Activated CD8-positive, alpha-beta memory T cell treated with anti-CD3 and anti-CD28 coated beads, Interleukin-2, amount 50 U/mL, for 24 hours (primary cell): Measurements from ENCODE around the gene C18orf32.
"Not testable (repeated sequence)": the region's sequence is repeated elsewhere in the genome, so short reads cannot be mapped to it uniquely, and the experiment has no call there.

Source experiments
- DNase-seq: peaks from one replicate; pipeline ENCODE4 v3.0.0-alpha.2; 2020; ENCODE audit errors: extremely low read depth

C18orf32 gene

GRCh38 chr18:49500201-49500921, 13.3 kb upstream of the C18orf32 start:
- no peak for DNase-seq

GRCh38 chr18:49499046-49499637, 12.1 kb upstream of the C18orf32 start:
- DNase-seq = no peak

- DNase-seq = no peak
These were observed 8.4 kb upstream of the C18orf32 start for GRCh38 chr18:49495480-49495879.

GRCh38 chr18:49495076-49495475, 8.0 kb upstream of the C18orf32 start:
- no peak for DNase-seq

- DNase-seq = no peak
These were observed 7.6 kb upstream of the C18orf32 start for GRCh38 chr18:49494660-49495059.

GRCh38 chr18:49492694-49493033, 5.6 kb upstream of the C18orf32 start:
- DNase-seq = no peak

- DNase-seq = peak; percentile 66
These were observed 5.0 kb upstream of the C18orf32 start, which contains the start of gene RPL17 for GRCh38 chr18:49491857-49492693. RPL17 (minus strand) TSS chr18:49492465.

GRCh38 chr18:49491534-49491856, 4.5 kb upstream of the C18orf32 start:
- no peak for DNase-seq

- DNase-seq = no peak
These were observed 3.3 kb upstream of the C18orf32 start for GRCh38 chr18:49490246-49490762.

GRCh38 chr18:49487711-49488310, 777 bp upstream of the C18orf32 start:
- DNase-seq = no peak

GRCh38 chr18:49486606-49486952, 455 bp downstream of the C18orf32 start:
- no peak for DNase-seq

GRCh38 chr18:49486134-49486533, 900 bp downstream of the C18orf32 start:
- no peak for DNase-seq

- DNase-seq = no peak
These were observed 3.8 kb downstream of the C18orf32 start for GRCh38 chr18:49483198-49483597.

GRCh38 chr18:49481907-49482306, 5.1 kb downstream of the C18orf32 start:
- no peak for DNase-seq

GRCh38 chr18:49481317-49481716, 5.7 kb downstream of the C18orf32 start:
- DNase-seq = no peak

- DNase-seq = no peak
These were observed 7.5 kb downstream of the C18orf32 start for GRCh38 chr18:49479381-49480137.

GRCh38 chr18:49476664-49477411, 10.2 kb downstream of the C18orf32 start:
- no peak for DNase-seq

GRCh38 chr18:49474935-49475334, 12.1 kb downstream of the C18orf32 start:
- DNase-seq = not testable (repeated sequence)

GRCh38 chr18:49473721-49474120, 13.3 kb downstream of the C18orf32 start:
- DNase-seq = no peak

- no peak for DNase-seq
These were observed 14.6 kb downstream of the C18orf32 start for GRCh38 chr18:49472459-49472858.

- DNase-seq = no peak
These were observed 15.5 kb downstream of the C18orf32 start for GRCh38 chr18:49471532-49471931.
